Loucy (cell line): ENCODE results near the gene CRYAA.
"Not testable (repeated sequence)": the region's sequence is repeated elsewhere in the genome, so short reads cannot be mapped to it uniquely, and the experiment has no call there.

ENCODE experiments used
- EZH2phosphoT487 ChIP-seq: fragments of 200-600 bp; IDR thresholded peaks from 2 replicates; pipeline ENCODE4 v1.6.1; 2018; ENCODE audit warnings: antibody characterized with exemption, mild to moderate bottlenecking, moderate library complexity, borderline replicate concordance
- TF ChIP-seq, protein P1 (sequence below): fragments of 200-600 bp; sonication (generic); conservative IDR thresholded peaks from 2 replicates; pipeline ENCODE4 v1.5.1; 2014; ENCODE audit warnings: mild to moderate bottlenecking, antibody characterized with exemption, low read length

DNA sequence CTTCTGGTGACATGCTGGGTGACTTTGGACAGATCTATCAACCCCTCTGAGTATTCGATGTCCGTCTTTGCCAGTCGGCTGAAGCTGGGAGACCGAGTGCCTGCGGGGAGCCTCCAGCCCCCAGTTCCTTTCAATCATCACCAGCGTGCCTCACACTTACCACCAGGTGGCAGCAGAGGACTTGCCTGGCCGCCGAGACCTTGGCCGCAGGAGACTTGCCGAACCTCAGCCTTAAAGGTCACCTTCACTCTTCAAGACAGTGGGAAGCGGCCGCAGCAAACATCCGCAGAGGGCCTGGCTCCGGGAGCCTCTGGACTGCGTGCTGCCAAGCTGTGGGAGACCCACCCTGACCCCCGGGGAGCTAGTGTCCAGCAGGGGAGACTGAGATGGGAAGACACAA lies 7.8 kb downstream of the CRYAA start:
- TF ChIP-seq, protein P1, sequence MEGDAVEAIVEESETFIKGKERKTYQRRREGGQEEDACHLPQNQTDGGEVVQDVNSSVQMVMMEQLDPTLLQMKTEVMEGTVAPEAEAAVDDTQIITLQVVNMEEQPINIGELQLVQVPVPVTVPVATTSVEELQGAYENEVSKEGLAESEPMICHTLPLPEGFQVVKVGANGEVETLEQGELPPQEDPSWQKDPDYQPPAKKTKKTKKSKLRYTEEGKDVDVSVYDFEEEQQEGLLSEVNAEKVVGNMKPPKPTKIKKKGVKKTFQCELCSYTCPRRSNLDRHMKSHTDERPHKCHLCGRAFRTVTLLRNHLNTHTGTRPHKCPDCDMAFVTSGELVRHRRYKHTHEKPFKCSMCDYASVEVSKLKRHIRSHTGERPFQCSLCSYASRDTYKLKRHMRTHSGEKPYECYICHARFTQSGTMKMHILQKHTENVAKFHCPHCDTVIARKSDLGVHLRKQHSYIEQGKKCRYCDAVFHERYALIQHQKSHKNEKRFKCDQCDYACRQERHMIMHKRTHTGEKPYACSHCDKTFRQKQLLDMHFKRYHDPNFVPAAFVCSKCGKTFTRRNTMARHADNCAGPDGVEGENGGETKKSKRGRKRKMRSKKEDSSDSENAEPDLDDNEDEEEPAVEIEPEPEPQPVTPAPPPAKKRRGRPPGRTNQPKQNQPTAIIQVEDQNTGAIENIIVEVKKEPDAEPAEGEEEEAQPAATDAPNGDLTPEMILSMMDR, result not testable (repeated sequence)
- not testable (repeated sequence) for TF ChIP-seq EZH2phosphoT487
